Gastrocnemius medialis (tissue), 4 donors: ENCODE results near the gene NTRK3. TPM values are rescaled to one million over a fixed set of nuclear protein-coding genes. Genes with fewer than 3 reads are reported as not detected.

ENCODE experiments used
- ATAC-seq, 2 donors: fragments of 150-250 bp; one replicate each; pipeline ENCODE4 v1.9.1; 2016
- DNase-seq, 2 donors: peaks; one replicate each; pipeline ENCODE4 v3.0.0-alpha.2; 2019
- H3K27ac ChIP-seq, 4 donors: fragments of 200-600 bp; sonication (generic); 1 replicate in 1 of 4; 2 replicates in 3 of 4; pipeline ENCODE4 v1.5.1; 2016 to 2018; ENCODE audit warnings: mild to moderate bottlenecking in 2 of 4, moderate library complexity in 1 of 4
- H3K27me3 ChIP-seq, 3 donors: fragments of 200-600 bp; sonication (generic) in 2 of 3; 1 replicate in 1 of 3; 2 replicates in 2 of 3; pipeline versions ENCODE4 v1.5.1 to v1.6.0; 2016 to 2019; ENCODE audit warnings: mild to moderate bottlenecking in 1 of 3, moderate library complexity in 1 of 3
- H3K36me3 ChIP-seq, 2 donors: fragments of 200-600 bp; sonication (generic) in 1 of 2; one replicate each; pipeline ENCODE4 v1.5.1; 2017 to 2018
- H3K4me1 ChIP-seq, 2 donors: fragments of 200-600 bp; sonication (generic) in 1 of 2; one replicate each; pipeline ENCODE4 v1.5.1; 2016 to 2017; ENCODE audit warnings: mild to moderate bottlenecking in 2 of 2
- H3K4me3 ChIP-seq, 4 donors: fragments of 200-600 bp; sonication (generic) in 3 of 4; 1 replicate in 1 of 4; 2 replicates in 3 of 4; pipeline ENCODE4 v1.5.1; 2016 to 2019; ENCODE audit warnings: mild to moderate bottlenecking in 2 of 4
- H3K9me3 ChIP-seq, 3 donors: fragments of 200-600 bp; sonication (generic) in 2 of 3; 1 replicate in 1 of 3; 2 replicates in 2 of 3; pipeline ENCODE4 v1.5.1; 2016 to 2019
- POLR2A ChIP-seq, 2 donors: fragments of 450-650 bp; IDR thresholded peaks; one replicate each; pipeline ENCODE4 v1.6.1; 2017; ENCODE audit warnings: antibody characterized with exemption in 2 of 2, mild to moderate bottlenecking in 2 of 2, moderate library complexity in 2 of 2
- in situ Hi-C, 4 donors: fragments of 200-750 bp; cut with MboI; loops; one replicate each; pipeline versions ENCODE4 v1.15.0 to v1.8.0; 2017; ENCODE audit warnings: low sequenced_read_pairs in 4 of 4
- intact Hi-C: fragments of 100-400 bp; cut with DNase I; formaldehyde crosslinking; loops from one replicate; pipeline ENCODE4 v1.15.1; 2023; ENCODE audit warnings: low total_unique reads
- total RNA-seq, 4 donors: library from RNA; depleted of rRNA; stranded (reverse); fragments of >200 nt; gene quantifications; one replicate each; pipeline versions ENCODE4 v1.1.0 to v1.2.3, GENCODE V29; 2016
- TF ChIP-seq, protein P1 (sequence below), 5 experiments: fragments of 450-650 bp in 3 of 5; fragments of 200-600 bp in 2 of 5; sonication (generic) in 2 of 5; IDR thresholded peaks in 4 of 5; conservative IDR thresholded peaks in 1 of 5; 1 replicate in 4 of 5; 2 replicates in 1 of 5; pipeline ENCODE4 v1.5.1; 2016 to 2019; ENCODE audit warnings: antibody characterized with exemption in 5 of 5, mild to moderate bottlenecking in 3 of 5, moderate library complexity in 3 of 5

The NTRK3 gene
- total RNA-seq, 4 donors from 2014 or later = 0.61 to 2.7 (median 0.77) TPM

DNA sequence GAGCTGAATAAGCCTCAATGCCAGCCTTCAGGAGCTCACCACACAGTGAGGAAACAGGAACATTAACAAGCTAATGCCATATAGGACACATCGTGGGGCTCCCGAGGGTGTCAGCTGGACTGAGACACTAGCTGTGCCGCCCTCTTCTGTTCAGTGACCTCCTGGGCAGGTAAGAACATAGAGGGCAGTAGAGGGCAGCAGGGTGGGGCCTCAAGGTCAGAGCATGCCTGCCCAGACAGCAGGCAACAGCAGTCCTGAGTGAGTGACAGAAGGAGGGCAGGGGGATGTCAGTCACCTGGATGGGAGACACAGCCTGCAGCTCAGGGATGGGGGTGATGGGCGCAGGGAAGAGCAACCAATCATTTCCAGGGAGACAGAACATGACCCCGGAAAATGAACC, 15.5 kb downstream of the NTRK3 start:
- TF ChIP-seq POLR2A (IDR thresholded peaks at IDR 0.05) = no peak
- TF ChIP-seq, protein P1, sequence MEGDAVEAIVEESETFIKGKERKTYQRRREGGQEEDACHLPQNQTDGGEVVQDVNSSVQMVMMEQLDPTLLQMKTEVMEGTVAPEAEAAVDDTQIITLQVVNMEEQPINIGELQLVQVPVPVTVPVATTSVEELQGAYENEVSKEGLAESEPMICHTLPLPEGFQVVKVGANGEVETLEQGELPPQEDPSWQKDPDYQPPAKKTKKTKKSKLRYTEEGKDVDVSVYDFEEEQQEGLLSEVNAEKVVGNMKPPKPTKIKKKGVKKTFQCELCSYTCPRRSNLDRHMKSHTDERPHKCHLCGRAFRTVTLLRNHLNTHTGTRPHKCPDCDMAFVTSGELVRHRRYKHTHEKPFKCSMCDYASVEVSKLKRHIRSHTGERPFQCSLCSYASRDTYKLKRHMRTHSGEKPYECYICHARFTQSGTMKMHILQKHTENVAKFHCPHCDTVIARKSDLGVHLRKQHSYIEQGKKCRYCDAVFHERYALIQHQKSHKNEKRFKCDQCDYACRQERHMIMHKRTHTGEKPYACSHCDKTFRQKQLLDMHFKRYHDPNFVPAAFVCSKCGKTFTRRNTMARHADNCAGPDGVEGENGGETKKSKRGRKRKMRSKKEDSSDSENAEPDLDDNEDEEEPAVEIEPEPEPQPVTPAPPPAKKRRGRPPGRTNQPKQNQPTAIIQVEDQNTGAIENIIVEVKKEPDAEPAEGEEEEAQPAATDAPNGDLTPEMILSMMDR (IDR thresholded peaks at IDR 0.05 in 4 of 5, conservative IDR thresholded peaks at IDR 0.05 in 1 of 5) = no peak
- DNase-seq (no peak), ATAC-seq (no peak)
- H3K4me3 ChIP-seq = no peak overlapping the region
- no peaks in the 10 kb centered on the region for H3K27me3 ChIP-seq
- no peaks in the 10 kb centered on the region for H3K36me3 ChIP-seq
- H3K27ac ChIP-seq = no peak overlapping the region
- H3K9me3 ChIP-seq = no peaks in the 10 kb centered on the region
- intact Hi-C loops (loop anchor here (10.0 kb wide), 2 partner anchors 566 to 1326 kb away; no protein-coding TSS in a partner anchor), in situ Hi-C loops (loop anchor here in 1 of 4 donors (25.0 kb wide), 2 partner anchors 429 to 579 kb away; no protein-coding TSS in a partner anchor)
- H3K4me1 ChIP-seq = no peaks in the 10 kb centered on the region

DNA sequence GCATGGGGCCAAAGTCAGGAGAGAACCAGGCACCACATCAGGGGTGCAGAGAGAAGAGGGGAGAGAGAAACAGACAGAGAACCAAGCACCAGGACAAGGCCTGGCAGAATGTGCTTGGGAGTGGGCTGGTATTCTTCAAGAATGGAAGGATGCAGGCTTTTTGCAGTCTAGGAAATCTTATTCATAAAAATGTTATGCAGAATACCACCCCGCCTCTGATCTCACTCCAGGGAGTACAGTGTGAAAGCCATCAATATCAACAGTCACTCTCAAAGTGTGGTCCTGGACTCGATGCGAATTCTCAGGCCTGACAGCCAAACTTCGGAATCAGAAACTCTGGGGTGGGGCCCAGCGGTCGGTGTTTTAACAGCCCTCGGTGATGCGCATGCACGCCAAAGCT, 16.9 kb downstream of the NTRK3 start:
- Histone ChIP-seq H3K36me3 (no peaks in the 10 kb centered on the region), H3K27ac (no peak overlapping the region), H3K4me3 (no peak overlapping the region), H3K4me1 (no peaks in the 10 kb centered on the region), H3K27me3 (no peaks in the 10 kb centered on the region), H3K9me3 (no peaks in the 10 kb centered on the region)
- ATAC-seq (no peak), DNase-seq (no peak)
- intact Hi-C loops (no loop called here), in situ Hi-C loops (loop anchor here in 1 of 4 donors (25.0 kb wide), 2 partner anchors 427 to 577 kb away; no protein-coding TSS in a partner anchor)
- no peak for TF ChIP-seq POLR2A (IDR thresholded peaks at IDR 0.05)
- TF ChIP-seq, protein P1 (IDR thresholded peaks at IDR 0.05 in 4 of 5, conservative IDR thresholded peaks at IDR 0.05 in 1 of 5) = no peak

DNA sequence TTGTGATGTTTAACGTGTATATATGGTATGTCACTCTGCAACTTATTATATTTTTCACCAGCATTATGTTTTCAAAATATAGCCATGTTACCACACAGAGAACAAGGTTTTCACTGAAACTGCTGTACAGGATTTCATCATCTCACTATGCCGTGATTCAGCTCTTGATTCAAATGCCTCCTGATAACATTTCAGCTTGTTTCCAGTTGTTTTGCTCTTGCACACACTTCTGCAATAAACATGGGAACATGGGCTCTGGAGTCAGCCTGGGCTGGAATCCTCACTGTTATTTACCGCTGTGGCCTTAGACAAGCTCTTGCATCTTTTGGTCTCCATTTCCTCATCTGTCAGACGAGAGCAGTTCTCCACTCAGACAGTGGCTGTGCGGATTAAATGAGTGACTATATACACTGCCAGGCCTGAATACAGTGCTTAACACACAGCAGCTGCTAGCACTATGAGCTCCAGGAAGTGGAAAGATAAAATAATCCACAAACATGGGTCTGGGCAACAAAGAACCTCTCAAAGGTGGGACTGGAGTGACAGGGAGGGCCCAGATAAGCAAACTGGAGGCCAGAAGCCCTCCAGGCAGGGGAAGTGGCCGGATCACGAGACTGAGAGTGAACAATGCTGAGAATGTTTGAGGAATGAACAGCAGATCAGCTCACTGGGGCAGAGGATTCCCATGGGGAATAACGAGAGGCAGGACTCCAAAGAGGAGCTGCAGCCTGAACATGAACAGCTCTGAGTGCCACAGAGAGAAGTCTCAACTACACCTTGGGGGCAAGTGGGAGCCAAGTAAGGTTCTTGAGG, 17.7 kb downstream of the NTRK3 start:
- Histone ChIP-seq H3K4me3 (no peak overlapping the region), H3K36me3 (no peaks in the 10 kb centered on the region), H3K4me1 (no peaks in the 10 kb centered on the region), H3K27me3 (no peaks in the 10 kb centered on the region), H3K27ac (no peak overlapping the region), H3K9me3 (no peaks in the 10 kb centered on the region)
- intact Hi-C loops = no loop called here
- in situ Hi-C loops = loop anchor here in 1 of 4 donors (25.0 kb wide), 2 partner anchors 427 to 577 kb away; no protein-coding TSS in a partner anchor
- ATAC-seq = no peak
- no peak for DNase-seq
- TF ChIP-seq POLR2A (IDR thresholded peaks at IDR 0.05) = no peak
- TF ChIP-seq, protein P1 (IDR thresholded peaks at IDR 0.05 in 4 of 5, conservative IDR thresholded peaks at IDR 0.05 in 1 of 5) = no peak

DNA sequence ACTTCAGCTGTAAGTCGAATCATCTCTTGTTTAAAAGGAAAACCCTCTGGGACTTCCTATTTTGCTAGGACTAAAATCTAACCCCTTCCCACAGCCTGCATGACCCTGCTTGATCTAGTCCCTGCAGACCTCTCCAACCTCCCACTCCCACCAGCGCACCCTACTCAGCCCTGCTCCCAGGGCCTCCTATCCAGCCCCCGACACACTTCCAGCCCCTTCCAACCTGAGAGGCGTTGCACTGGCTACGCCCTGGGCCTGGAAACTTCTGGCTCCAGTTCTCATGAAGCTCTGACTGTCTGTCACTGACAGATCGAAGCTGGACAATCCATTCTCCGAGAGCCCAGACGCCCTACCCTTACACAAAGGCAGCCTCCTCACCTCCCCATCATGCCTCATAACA, 21.8 kb downstream of the NTRK3 start:
- Histone ChIP-seq H3K36me3 (no peaks in the 10 kb centered on the region), H3K27me3 (no peaks in the 10 kb centered on the region), H3K27ac (no peak overlapping the region), H3K4me3 (no peak overlapping the region), H3K4me1 (no peaks in the 10 kb centered on the region), H3K9me3 (no peaks in the 10 kb centered on the region)
- DNase-seq (no peak), ATAC-seq (no peak)
- in situ Hi-C loops = loop anchor here in 1 of 4 donors (25.0 kb wide), 2 partner anchors 422 to 572 kb away; no protein-coding TSS in a partner anchor
- intact Hi-C loops = no loop called here
- TF ChIP-seq, protein P1 (IDR thresholded peaks at IDR 0.05 in 4 of 5, conservative IDR thresholded peaks at IDR 0.05 in 1 of 5) = no peak
- no peak for TF ChIP-seq POLR2A (IDR thresholded peaks at IDR 0.05)
